Hematopoietic multipotent progenitor cell treated with erythropoietin and hydrocortisone succinate and interleukin-3 and kit ligand, for 15 days (in vitro differentiated cells): ENCODE results near the gene MSL2.
"Not testable (repeated sequence)": the region's sequence is repeated elsewhere in the genome, so short reads cannot be mapped to it uniquely, and the experiment has no call there.

Source experiments
- DNase-seq: peaks from one replicate; pipeline ENCODE4 v3.0.0-alpha.2; 2015; ENCODE audit warnings: low spot score

The MSL2 gene

GRCh38 chr3:136192195-136192594 is 3.9 kb downstream of the MSL2 start:
- DNase-seq, result not testable (repeated sequence)

- DNase-seq, result no peak
Observed at GRCh38 chr3:136189859-136190617, 6.1 kb downstream of the MSL2 start.

GRCh38 chr3:136189043-136189442 is 7.1 kb downstream of the MSL2 start:
- DNase-seq, result no peak

GRCh38 chr3:136187868-136188267 is 8.3 kb downstream of the MSL2 start:
- no peak for DNase-seq

GRCh38 chr3:136186846-136187245 is 9.3 kb downstream of the MSL2 start:
- DNase-seq, result no peak

GRCh38 chr3:136186344-136186743 is 9.8 kb downstream of the MSL2 start:
- no peak for DNase-seq

GRCh38 chr3:136184703-136185102 is 11.4 kb downstream of the MSL2 start:
- DNase-seq, result no peak

- no peak for DNase-seq
Observed at GRCh38 chr3:136181741-136182140, 14.4 kb downstream of the MSL2 start.

- peak; percentile 2 for DNase-seq
Observed at GRCh38 chr3:136177876-136178275, 18.3 kb downstream of the MSL2 start.

GRCh38 chr3:136173939-136174490 is 22.1 kb downstream of the MSL2 start:
- no peak for DNase-seq

- no peak for DNase-seq
Observed at GRCh38 chr3:136171097-136171542, 25.0 kb downstream of the MSL2 start.

- DNase-seq, result not testable (repeated sequence)
Observed at GRCh38 chr3:136168236-136168635, 27.9 kb downstream of the MSL2 start.

- no peak for DNase-seq
Observed at GRCh38 chr3:136166507-136166906, 29.6 kb downstream of the MSL2 start.

GRCh38 chr3:136163607-136164006 is 32.5 kb downstream of the MSL2 start:
- not testable (repeated sequence) for DNase-seq

- no peak for DNase-seq
Observed at GRCh38 chr3:136162322-136162721, 33.8 kb downstream of the MSL2 start.

GRCh38 chr3:136161516-136161915 is 34.6 kb downstream of the MSL2 start:
- DNase-seq, result no peak

- DNase-seq, result no peak
Observed at GRCh38 chr3:136152963-136153362, 43.2 kb downstream of the MSL2 start.

GRCh38 chr3:136152176-136152843 is 43.8 kb downstream of the MSL2 start:
- no peak for DNase-seq

- no peak for DNase-seq
Observed at GRCh38 chr3:136151219-136151618, 44.9 kb downstream of the MSL2 start.

- DNase-seq, result no peak
Observed at GRCh38 chr3:136149667-136150066, 46.5 kb downstream of the MSL2 start.

GRCh38 chr3:136146981-136147729 is 49.0 kb downstream of the MSL2 start:
- DNase-seq, result no peak

- DNase-seq, result not testable (repeated sequence)
Observed at GRCh38 chr3:136144397-136144796, 51.7 kb downstream of the MSL2 start.
